Tongue (tissue), 2 donors: Measurements from ENCODE around the gene SCART1. TPM values are rescaled to one million over a fixed set of nuclear protein-coding genes. Genes with fewer than 3 reads are reported as not detected.
"Not testable (repeated sequence)": the region's sequence is repeated elsewhere in the genome, so short reads cannot be mapped to it uniquely, and the experiment has no call there.

Source experiments
- DNase-seq: peaks from one replicate; pipeline ENCODE4 v3.0.0-alpha.2; 2015
- total RNA-seq: library from RNA; depleted of rRNA; stranded (reverse); fragments of >200 nt; gene quantifications from one replicate; pipeline ENCODE4 v1.2.3, GENCODE V29; 2014

Gene SCART1
- total RNA-seq, 1 donor from 2014 or later: 3.1 TPM

DNA sequence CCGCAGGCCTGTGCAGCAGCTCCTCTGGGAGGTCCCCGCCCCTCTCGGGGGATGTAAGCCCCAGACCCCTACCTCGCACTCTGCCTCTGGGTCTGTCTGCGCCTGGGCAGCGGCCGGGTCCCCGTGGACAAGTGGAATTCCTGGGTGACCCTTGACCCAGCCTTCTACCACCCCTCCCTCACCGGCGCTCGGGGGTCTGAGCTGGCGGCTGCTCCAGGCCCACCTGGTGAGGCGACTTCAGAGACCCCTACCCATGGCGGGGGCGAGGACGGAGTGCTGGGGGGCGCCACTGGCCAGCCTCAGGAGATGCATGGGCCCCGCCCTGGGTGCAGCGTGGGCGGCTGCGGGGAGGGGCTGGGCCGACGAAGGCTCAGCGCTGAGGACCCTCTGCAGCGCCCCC lies 21.0 kb upstream of the SCART1 start:
- not testable (repeated sequence) for DNase-seq

GRCh38 chr10:133438711-133439273 lies 15.0 kb upstream of the SCART1 start:
- no peak for DNase-seq

DNA sequence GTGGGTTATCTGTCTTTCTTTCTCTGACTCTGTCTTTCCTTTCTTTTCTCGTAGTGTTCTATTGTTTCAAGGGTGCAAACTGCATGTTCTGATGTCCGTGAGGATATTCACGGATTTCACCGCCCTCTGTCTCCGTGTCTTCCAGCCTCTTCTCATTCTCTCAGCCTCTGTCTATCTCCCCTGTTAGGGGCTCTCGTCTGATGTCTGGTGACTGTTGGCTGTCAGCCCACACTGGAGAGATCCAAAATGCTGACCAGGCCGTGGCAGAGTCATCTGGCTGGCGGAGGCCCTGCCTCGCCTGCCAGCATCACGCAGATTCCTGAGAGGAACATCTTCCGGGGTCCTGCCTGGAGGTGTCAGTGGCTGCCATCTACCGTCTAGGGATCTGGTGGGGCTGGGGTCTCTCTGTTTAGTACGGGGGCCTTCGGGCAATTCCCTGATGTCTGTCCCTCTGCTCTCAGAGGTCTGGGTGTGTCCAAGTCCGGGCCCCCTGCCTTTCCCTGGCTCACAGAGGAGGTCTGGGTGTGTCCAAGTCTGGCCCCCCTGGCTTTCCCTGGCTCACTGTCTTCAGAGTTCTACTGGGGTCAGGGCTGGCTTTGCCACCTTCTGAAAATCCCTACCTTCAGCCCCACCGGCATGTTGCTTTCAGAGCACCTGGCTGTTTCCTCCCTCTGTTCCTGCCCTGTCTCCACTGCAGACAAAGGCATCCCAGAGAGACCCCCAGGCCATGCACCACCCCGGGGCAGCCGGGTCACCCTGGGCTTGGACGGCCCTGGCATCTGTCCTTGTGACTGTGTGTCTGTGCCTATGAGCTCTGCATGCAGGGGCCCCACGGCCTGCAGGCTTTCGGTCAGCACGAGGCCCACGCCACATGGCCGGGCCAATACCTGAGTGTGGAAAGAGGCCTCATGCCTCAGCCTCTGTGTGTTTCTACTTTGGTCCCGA lies 14.0 kb upstream of the SCART1 start:
- no peak for DNase-seq

DNA sequence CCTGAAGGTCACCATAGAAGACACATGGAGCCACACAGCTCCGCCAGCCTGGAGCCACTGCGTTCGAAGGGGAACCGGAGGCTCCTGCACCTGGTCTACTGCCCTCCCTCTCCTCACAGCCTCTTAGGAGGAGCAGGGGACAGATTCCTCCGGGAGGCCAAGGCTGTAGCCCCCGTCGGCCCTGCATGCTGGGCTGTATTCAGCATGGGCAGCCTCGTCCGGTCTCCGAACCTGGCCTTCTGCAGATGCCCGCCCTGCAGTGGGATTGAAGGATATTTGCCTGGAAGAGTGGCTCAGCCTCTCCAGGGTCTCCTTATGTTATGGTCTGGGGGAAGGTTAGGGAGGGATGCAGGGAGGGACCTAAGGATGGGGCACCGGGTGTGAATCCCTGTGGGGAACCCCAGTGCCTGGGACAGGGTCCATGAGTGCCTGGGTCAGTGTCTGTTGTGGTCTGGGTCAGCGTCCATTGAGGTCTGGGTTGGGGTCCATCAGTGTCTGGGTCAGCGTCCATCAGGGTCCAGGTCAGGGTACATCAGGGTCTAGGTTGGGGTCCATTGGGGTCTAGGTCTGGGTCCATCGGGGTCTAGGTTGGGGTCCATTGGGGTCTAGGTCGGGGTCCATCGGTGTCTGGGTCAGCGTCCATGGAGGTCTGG lies 13.0 kb upstream of the SCART1 start:
- no peak for DNase-seq

GRCh38 chr10:133441356-133441755 lies 12.4 kb upstream of the SCART1 start:
- not testable (repeated sequence) for DNase-seq

- DNase-seq: no peak
Observed at GRCh38 chr10:133441780-133442179, 12.0 kb upstream of the SCART1 start.

- no peak for DNase-seq
Observed at GRCh38 chr10:133442191-133442966, 11.4 kb upstream of the SCART1 start.

GRCh38 chr10:133442967-133443924 lies 10.5 kb upstream of the SCART1 start:
- no peak for DNase-seq

DNA sequence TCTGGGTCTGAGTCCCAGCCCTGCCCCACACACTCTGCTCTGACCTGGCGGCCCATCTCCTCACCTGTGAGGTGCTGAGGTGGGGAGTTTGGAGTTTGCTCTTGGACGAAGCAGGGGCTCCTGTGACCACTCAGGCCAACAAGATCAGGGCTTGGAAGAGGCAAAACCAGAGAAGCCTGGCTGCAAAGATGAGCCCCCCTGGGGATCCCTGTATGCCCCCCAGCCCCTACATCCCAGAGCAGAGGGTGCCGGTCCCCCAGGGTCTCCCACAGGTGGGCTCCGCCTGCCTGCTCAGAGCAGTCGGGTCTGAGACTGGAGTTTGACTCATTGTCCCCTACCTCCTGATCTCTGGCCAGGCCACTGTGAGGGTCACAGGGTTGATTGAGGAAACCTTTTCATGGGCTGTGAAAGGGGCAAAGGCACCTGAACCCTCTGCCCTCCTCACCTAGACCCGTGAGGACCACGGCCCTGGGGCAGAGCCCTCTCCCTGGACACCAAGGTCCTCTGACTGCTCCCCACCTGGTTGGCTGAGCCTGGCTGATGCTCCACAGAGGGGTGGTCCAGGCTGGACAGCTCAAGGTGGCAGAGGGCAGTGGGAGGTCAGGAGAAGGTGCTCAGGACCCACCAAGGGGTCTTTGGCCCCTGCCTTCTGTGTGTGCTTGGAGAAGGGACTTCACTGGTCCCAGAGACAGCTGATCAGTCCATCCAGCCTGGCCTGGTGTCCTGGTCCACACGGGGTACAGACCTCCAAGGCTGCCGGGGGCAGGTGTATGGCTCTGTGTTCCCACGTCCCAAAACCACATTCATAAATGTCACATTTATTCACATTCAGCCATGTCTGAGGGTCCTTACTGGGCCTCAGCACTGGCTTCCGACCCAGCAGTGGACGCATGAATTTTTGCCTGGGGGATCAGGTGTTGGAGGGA lies 9.1 kb upstream of the SCART1 start:
- DNase-seq: no peak

DNA sequence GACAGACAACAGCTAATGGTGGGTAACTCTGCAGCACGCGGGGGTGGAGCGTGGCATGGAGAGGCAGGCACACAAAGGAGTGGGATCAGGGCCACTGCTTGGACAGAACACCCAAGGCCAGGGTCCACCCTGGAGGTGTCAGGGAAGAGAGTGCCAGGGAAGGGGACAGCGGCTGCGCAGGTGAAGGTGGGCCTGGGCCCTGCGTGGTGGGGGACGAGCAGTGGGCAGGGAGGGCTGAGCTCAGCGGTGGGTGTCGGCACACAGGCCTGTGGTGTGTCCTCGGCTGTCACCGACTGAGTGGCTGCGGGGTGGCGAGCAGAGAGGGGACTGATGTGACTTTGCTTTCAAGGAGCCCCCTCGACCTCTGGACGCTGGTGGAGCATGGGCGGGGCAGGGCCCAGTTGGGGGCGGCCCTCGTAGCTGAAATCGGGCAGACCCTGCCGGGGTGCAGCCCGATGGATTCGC lies 8.4 kb upstream of the SCART1 start:
- DNase-seq: no peak

- DNase-seq: no peak
Observed at GRCh38 chr10:133445751-133446708, 7.7 kb upstream of the SCART1 start.

GRCh38 chr10:133446979-133447378 lies 6.8 kb upstream of the SCART1 start:
- DNase-seq: no peak

DNA sequence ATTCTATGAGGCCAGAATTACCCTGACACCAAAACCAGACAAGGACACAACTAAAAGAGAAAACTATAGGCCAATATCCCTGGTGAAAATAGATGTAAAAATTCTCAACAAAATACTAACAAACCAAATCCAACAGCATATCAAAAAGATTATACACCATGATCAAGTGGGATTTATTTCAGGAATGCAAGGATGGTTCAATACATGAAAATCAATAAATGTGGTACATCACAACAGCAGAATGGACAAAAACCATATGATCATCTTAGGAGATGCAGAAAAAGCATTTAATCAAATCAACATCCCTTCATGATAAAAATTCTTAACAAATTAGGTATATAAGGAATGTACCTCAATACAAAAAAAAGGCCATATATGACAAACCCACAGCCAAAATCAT lies 5.6 kb upstream of the SCART1 start:
- no peak for DNase-seq

DNA sequence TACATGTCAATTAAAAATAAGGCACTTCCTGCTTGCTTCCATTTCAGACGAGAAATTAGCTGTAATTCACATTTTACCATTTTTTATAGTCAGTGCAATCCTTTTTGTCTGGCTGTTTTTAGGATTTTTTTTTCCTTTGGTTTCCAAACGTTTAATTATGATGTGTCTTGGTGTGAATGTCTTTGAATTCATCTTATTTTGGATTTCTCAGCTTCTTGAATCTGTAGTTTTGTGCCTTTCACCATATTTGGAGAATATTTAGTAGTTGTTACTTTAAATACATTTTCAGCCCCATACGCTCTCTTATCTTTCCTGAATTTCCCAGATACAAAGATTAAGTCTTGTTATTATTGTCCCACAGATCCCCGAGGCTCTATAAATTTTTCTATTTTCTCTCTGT lies 2.4 kb upstream of the SCART1 start:
- DNase-seq: no peak

- DNase-seq: no peak
Observed at GRCh38 chr10:133452453-133452852, 1.3 kb upstream of the SCART1 start.

GRCh38 chr10:133454204-133454893 lies 604 bp downstream of the SCART1 start:
- no peak for DNase-seq

DNA sequence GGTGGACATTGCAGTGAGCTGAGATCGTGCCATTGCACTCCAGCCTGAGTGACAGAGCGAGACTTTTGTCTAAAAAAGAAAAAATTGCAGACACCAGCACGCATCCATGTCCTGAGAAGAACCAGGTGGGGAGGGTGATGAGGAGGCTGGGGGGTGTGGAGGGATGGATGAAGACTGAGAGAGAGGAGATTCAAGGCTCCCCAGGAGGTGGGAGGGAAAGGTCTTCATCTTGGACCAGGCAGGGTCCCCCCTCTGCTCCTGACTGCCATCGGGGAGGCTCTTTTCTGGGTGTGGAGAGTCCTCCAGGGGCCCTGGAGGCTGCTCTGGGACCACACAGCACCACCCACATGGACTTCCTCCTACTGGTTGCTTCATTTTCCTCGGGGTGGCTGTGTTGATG lies 1.5 kb downstream of the SCART1 start:
- DNase-seq: no peak

DNA sequence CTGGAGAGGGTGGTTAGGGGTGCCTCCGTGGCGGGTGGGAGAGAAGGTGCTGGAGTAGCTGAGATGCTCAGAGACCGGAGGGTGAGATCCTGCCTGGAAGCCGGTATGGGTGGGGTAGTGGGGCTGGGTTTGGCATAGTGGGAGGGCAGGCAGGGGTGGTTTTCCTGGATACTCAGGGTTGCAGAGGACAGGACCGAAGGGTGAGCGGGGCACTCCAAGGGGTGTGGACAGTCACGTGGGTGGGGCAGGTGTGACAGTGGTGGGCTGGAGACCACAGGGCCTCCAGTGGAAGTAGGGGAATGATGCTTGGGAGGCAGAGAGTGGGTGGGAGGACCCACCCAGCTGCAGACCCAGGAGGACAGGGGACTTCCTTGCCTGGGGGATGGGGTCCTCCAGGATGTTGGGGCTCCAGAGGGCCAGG lies 1.9 kb downstream of the SCART1 start:
- DNase-seq: no peak
